Fibroblast of mammary gland (primary cell): ENCODE results near the gene ZNF554.
A peak's percentile ranks its signal among the peaks of the same experiment; 100 is the strongest.
"Not testable (repeated sequence)": the region's sequence is repeated elsewhere in the genome, so short reads cannot be mapped to it uniquely, and the experiment has no call there.

Source experiments
- DNase-seq: peaks from one replicate; pipeline ENCODE4 v3.0.0-alpha.2; 2010; ENCODE audit warnings: low read depth
- H3K4me3 ChIP-seq: 2 replicates; pipeline ENCODE4 v1.5.1; 2011; ENCODE audit warnings: low read depth, mild to moderate bottlenecking, low read length, moderate library complexity; ENCODE audit not compliant: control insufficient read depth
- TF ChIP-seq, protein P1 (sequence below): conservative IDR thresholded peaks from 2 replicates; pipeline ENCODE4 v1.5.1; 2011; ENCODE audit warnings: low read depth, low read length, inconsistent platforms; ENCODE audit not compliant: control insufficient read depth, insufficient read depth

The ZNF554 gene

DNA sequence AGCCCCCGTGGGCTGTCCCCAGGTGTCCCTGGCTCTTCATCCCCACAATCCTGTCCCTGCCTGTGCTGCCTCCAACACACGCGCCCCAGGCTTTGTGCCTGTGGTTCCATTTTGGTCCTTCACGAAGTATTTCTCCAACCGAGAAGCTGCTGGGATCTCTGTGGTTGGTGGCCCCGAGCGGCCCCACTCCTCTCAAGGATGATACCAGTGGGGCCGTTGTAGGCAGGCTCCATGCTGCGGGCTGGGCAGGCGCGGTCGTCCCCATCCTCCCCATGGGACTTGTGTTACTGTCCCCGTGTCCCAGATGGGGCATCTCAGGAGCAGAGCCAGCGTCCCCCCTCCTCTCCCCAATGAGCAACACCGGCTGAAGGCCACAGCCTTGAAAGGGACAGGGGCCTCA is 3.7 kb upstream of the ZNF554 start:
- H3K4me3 ChIP-seq, result no peak overlapping the region
- TF ChIP-seq, protein P1, sequence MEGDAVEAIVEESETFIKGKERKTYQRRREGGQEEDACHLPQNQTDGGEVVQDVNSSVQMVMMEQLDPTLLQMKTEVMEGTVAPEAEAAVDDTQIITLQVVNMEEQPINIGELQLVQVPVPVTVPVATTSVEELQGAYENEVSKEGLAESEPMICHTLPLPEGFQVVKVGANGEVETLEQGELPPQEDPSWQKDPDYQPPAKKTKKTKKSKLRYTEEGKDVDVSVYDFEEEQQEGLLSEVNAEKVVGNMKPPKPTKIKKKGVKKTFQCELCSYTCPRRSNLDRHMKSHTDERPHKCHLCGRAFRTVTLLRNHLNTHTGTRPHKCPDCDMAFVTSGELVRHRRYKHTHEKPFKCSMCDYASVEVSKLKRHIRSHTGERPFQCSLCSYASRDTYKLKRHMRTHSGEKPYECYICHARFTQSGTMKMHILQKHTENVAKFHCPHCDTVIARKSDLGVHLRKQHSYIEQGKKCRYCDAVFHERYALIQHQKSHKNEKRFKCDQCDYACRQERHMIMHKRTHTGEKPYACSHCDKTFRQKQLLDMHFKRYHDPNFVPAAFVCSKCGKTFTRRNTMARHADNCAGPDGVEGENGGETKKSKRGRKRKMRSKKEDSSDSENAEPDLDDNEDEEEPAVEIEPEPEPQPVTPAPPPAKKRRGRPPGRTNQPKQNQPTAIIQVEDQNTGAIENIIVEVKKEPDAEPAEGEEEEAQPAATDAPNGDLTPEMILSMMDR, result no peak
- DNase-seq, result no peak

DNA sequence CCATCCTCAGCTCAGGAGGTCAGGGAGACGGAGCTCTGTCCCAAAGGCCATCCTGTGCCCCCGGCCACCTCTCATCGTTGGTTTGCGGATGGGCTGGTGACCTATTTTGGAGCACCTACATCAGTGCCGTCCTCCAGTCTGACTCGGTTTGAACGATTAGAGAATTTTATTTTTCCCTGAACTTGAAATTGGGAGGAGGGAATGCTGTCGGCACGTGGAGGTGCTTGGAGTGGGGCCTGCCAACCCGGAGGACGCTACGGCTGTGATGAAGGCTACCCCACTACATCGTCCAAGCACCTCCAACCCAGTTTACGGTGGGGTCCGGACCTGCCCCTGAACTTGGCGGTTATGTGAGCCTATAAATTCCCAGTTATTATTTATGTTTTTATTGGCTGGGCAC is 3.0 kb upstream of the ZNF554 start:
- H3K4me3 ChIP-seq, result no peak overlapping the region
- no peak for DNase-seq

DNA sequence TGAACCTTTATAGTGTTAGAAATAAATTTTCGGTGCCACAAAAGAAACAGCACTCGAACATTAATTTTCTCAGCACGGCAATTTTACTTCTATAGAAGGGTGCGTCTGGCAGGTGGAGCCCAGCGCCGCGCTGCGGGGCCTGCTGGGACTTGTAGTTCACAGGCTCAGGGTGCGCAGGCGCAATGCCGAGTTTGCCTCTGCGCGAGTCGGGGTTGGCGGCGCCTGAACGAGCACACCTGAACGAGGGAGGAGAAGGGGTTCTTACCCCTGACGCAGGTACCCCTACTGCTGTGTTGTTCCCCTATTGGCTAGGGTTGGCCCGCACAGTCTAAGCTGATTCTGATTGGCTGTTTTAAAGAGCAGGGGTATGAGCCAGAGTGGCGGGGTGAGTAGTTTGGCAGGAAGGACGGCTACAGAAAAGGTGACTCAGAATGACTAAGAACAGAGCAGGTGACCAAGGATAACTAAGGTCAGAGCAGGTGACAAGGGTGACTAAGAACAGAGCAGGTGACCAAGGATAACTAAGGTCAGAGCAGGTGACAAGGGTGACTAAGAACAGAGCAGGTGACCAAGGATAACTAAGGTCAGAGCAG is 2.3 kb upstream of the ZNF554 start:
- not testable (repeated sequence) for H3K4me3 ChIP-seq
- peak; percentile 40 for DNase-seq

More for the DNA sequence above, 3.0 kb upstream of the ZNF554 start:
- TF ChIP-seq, protein P1, result no peak

DNA sequence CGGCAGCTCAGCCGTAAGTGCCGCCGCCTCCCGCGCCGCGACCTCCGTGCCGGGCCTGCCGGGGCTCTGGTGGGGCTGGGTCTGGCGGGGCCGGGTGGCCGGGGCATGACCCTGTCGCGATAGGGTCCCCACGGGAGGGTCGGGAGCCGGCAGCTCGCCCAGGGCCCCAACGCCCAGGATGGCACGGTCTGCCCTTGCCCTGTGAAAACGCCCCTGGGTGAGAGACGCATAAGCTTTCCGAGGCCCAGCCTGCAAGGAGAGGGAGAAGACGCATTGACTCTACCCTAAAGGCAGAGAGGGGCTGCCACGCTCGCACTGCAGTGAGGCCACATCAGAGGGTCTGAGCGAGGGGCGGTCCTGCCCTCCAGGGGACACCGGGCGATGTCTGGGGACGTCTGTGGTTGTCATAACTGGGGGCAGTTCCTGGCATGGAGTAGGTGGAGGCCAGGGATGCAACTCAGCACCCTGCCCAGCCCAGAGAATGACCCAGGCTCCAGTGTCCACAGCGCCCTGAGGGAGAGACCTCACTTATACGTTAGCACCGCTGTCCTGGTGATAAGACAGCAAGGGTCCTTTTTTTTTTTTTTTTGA is 539 bp downstream of the ZNF554 start:
- no peak for DNase-seq
- peak overlapping the region; percentile 58 for H3K4me3 ChIP-seq
- TF ChIP-seq, protein P1, result no peak

DNA sequence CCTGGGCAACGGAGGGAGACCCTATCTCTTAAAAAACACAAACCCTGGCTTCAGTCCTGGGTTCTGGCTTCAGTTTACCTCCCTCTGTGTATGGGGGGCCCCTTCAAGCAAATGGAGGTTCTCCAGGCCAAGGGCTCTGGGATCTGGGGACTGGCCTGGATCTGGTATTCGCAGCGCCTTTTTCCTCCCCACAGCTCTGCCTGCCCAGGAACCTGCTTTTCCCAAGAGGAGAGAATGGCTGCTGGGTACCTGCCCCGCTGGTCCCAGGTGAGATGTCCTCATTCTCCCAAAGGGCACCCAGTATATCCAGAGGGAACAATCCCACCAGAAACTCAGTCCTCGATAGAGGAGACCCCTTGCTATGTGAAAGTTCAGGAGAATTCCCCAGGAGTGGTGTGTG is 3.2 kb downstream of the ZNF554 start:
- no peak for DNase-seq
- TF ChIP-seq, protein P1, result no peak
- no peak overlapping the region for H3K4me3 ChIP-seq

DNA sequence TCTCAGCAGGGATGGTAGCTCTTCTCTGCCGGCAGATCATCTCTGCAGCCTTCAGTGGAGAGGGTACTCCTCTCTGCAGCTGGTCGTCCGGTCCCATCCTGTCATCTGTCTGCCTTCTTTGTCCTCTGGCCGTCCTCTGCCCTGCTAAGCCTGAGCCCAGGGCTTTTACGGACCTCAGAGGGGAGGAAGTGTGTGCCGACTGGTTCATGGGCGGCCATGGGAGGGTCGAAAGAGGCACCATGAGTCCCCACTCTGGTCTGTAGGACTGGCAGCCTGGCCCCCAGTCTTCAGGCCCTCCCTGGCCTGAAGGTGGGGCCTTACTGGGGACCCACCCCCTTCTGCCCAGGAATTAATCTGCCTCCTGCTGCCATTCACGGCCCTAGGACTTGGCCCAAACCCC is 4.0 kb downstream of the ZNF554 start:
- TF ChIP-seq, protein P1, result no peak
- H3K4me3 ChIP-seq, result no peak overlapping the region
- DNase-seq, result no peak

DNA sequence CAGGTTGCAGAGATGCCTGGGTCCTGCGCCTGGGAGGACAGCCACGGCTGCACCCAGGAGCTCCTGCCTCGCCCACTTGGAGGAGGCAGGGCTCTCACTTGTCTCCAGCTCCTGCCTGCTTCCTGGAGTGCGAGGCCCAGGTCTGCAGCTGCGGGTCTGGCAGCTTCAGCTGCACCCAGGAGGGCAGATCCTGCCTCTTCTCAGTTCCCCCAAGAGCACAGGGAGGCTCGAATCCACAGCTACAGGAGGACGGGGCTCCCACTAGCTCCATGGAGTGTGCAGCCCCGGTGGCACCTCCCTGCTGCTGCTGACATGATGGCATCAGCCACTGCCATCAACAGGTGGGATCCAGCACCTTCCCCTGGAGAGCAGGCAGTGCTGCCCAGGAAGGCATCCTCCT is 4.5 kb downstream of the ZNF554 start:
- DNase-seq, result no peak
- TF ChIP-seq, protein P1, result no peak
- H3K4me3 ChIP-seq, result no peak overlapping the region
